IPS-18c (cell line): Measurements from ENCODE around the gene SLC10A6.

Experiments
- H3K4me3 ChIP-seq: 2 replicates; pipeline ENCODE4 v1.7.0; 2013; ENCODE audit warnings: low read depth, mild to moderate bottlenecking, low read length, moderate library complexity; ENCODE audit not compliant: insufficient read depth
- H3K9me3 ChIP-seq: one replicate; pipeline ENCODE4 v1.6.1; 2013; ENCODE audit warnings: mild to moderate bottlenecking, low read length, moderate library complexity; ENCODE audit not compliant: control insufficient read depth, insufficient read depth

The SLC10A6 gene

GRCh38 chr4:86857341-86858052 lies 8.3 kb upstream of the SLC10A6 start:
- no peaks in the 10 kb centered on the region for H3K9me3 ChIP-seq
- H3K4me3 ChIP-seq: no peak overlapping the region

DNA sequence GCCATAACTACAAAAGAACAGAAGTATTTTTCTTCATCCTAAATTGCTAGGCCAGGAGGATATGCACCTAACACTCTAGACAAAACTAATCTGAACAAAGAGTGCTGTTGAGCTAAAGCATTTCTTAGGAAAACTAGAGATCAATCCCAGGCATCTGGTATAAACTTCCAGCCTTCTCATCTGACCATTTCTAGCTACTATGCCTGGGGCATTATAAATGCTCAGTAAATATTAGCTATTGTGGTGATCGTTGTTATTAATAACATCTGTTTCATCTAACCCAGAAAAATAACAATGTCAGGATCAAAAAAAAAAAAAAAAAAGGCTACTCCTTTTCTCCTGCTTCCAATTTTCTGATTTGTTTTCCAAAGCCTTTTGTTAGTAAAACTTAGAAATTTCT lies 7.7 kb upstream of the SLC10A6 start:
- Histone ChIP-seq H3K4me3 (no peak overlapping the region), H3K9me3 (no peaks in the 10 kb centered on the region)

GRCh38 chr4:86855572-86855971 lies 6.4 kb upstream of the SLC10A6 start:
- Histone ChIP-seq H3K4me3 (no peak overlapping the region), H3K9me3 (no peaks in the 10 kb centered on the region)

DNA sequence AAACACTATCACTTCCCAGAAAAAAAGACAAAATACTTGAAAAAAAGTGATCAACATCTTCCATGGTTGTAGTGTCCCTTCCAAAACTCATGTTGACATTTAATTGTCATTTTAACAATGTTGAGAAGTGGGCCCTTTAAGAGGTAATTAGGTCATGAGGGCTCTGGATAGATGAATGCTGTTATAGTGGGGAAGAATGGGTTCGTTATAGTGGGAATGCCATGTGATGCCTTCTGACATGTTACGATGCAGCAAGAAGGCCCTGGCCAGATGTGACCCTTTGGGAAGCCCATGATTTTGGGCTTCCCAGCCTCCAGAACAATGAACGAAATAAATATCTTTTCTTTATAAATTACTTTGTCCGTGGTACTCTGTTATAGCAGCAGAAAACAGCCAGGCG lies 4.0 kb upstream of the SLC10A6 start:
- Histone ChIP-seq H3K4me3 (no peak overlapping the region), H3K9me3 (no peaks in the 10 kb centered on the region)

GRCh38 chr4:86848136-86848535 lies 1.0 kb downstream of the SLC10A6 start:
- H3K9me3 ChIP-seq: no peaks in the 10 kb centered on the region
- no peak overlapping the region for H3K4me3 ChIP-seq

GRCh38 chr4:86847571-86847970 lies 1.6 kb downstream of the SLC10A6 start:
- Histone ChIP-seq H3K4me3 (no peak overlapping the region), H3K9me3 (no peaks in the 10 kb centered on the region)

DNA sequence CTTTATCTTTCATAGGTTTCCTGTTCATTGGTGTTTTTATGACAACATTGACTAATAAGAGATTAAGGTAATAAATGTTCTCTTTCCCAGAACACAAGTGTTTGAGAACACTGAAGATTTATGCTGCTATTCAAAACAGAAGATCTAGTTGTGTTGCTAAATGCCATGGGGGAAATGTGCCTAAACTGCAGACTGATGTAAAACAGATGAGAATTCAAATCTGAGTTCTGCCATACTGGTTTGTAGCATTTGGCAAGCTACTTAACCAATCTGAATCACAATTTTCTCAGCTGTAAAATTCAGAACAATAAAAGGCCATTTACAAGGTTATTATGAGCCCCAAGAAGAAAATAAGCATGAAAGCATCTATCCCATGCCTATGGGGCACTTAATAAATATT lies 2.3 kb downstream of the SLC10A6 start:
- H3K4me3 ChIP-seq: no peak overlapping the region
- H3K9me3 ChIP-seq: no peaks in the 10 kb centered on the region

DNA sequence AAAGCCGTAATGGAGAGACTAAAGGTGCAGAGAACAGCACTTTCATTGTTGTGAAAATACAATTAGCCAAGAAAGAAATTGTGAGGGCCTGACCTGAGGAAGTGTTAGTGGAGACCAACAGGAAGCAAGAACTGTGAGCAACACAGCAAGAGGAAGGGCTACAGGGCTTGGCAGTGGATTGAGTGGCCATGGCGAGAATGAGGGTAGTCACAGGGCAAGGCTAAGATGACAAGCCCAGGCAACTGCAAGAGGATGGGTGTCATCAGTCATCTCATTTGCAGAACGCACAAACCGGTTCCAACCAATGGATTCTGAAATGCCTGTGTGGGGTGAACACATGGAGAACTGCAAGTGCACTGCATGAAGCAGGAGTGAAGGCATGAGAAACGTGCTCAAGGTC lies 3.6 kb downstream of the SLC10A6 start:
- no peaks in the 10 kb centered on the region for H3K9me3 ChIP-seq
- no peak overlapping the region for H3K4me3 ChIP-seq

DNA sequence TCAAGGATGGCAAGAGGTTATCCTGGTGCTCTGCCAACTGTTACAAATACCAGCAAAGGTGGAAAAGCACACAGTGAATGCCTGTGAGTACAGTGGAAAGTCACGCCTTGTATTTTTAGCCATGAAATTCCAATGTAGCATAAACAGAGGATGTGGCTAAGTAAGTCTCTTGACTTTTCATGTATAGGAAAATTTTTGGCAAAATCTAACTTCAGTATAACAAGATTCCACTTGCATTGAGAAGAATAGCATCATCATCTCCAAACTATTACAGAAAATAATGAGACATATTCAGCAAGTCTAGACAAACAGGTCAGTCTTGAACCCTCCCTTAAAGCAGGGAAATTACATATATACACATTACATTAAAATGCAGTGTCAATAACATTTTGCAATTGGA lies 7.9 kb downstream of the SLC10A6 start:
- H3K4me3 ChIP-seq: no peak overlapping the region

DNA sequence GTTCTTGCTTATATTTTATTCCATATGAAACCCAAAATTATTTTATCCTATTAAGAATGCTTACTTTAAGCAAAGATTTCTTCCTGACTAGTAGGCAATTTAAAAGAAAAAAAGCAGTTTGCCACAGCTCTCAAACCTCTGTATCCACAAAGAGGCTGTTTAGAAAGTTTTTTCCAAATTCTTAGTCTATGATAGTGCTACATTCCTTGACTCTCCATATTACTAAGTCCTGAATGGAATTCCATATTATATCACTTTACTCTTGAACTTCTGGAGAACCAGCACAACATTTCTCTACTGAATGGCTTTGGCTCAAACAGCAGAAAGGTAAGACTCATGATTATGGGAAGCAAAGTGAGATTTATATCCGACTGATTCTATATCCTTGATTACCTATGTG lies 8.3 kb downstream of the SLC10A6 start:
- no peak overlapping the region for H3K4me3 ChIP-seq
- no peaks in the 10 kb centered on the region for H3K9me3 ChIP-seq

More for the DNA sequence above, 7.9 kb downstream of the SLC10A6 start:
- H3K9me3 ChIP-seq: no peaks in the 10 kb centered on the region

GRCh38 chr4:86837691-86838503 lies 11.3 kb downstream of the SLC10A6 start:
- Histone ChIP-seq H3K9me3 (no peaks in the 10 kb centered on the region), H3K4me3 (no peak overlapping the region)

DNA sequence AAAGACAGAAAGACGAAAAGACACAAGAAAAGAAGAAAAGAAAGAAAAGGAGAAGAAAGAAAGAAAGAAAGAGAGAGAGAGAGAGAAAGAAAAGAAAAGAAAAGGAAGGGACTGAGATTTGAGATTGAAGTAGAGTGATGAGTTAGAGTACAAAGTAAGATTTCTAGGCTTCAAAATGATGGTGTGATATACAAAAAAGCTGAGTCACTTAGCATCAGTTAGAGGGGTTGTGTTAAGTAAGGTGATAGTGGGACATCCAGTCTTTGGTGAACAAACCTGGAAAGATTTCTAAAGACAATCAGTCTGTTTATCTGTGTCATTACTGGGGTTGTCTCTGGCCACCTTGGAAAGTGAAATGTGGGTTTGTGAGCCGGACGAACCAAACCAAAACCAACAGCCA lies 13.5 kb downstream of the SLC10A6 start:
- no peaks in the 10 kb centered on the region for H3K9me3 ChIP-seq
- no peak overlapping the region for H3K4me3 ChIP-seq

GRCh38 chr4:86834901-86835300 lies 14.3 kb downstream of the SLC10A6 start:
- H3K9me3 ChIP-seq: no peaks in the 10 kb centered on the region
- H3K4me3 ChIP-seq: no peak overlapping the region

DNA sequence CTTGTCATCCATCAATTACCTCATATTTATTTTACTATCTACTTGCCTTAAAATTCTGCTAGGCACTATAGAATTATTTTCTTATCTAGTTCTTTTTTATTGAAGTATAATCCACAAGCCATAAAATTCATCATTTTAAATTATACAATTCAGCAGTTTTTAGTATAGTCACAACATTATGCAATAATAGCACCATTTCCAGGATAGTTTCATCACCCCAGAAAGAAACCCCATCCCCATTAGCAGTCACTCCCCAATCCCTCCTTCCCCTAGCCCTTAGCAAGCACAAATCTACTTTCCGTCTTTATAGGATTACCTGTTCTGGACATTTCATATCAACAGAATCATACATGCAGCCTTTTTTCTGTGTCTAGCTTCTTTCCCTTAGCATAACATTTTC lies 15.6 kb downstream of the SLC10A6 start:
- no peaks in the 10 kb centered on the region for H3K9me3 ChIP-seq
- no peak overlapping the region for H3K4me3 ChIP-seq

DNA sequence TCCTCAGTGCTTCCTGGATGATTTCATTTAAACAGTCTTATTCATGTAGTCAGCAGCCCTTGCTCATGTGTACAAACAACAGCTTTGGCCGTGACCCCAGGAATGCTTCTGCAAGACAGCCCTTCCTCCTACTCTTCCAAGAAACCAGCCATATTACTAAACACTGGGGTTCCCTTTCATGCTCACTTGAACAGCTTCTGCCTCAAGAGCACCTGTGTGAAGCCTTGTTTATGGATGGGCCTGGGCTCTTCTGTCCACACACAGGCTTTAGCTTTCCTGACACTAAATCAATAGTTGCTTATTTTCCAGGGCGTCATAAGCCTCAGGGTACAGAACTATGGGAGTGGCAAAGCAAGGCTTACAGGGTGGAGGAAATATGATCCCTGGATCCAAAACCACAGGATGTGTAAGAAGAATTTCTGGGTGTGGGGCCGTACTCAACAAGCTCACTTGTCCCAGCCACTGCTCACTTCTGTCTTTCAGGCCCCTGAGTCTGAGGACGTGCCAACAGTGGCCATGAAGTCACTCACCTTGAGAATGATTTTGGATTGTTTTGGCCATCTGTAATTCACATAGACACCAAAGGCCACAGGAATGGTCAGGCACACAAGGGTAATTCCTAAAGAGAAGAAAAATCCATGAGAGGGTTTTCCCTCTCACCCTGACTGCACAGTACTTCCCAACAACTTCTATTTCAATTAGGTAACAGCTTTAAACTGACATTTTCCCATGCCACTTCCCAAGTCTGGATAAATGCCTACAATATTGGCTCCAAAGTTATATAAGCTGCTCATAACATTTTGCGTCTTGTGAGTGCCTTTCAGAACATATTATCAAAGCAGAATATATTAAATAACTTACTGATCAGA lies 17.7 kb downstream of the SLC10A6 start:
- no peak overlapping the region for H3K4me3 ChIP-seq
- no peaks in the 10 kb centered on the region for H3K9me3 ChIP-seq

DNA sequence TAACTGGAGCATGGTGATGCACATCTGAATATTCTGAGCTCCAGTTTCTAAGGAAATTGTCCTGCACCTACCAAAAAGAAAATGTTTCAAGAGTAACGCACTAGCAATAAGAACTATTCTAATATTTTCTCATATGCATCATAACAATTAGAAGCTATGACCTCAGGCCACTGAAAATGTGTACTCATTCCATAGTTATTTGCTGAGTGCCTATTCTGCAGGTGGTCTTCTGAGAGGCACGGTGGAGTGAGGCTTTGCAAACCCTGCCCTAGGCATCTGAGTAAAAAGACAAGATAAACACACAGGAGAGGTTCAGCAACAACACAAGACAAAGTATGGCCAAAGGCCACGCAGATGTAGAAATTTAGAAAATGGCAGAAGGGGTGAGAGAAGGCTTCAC lies 23.7 kb downstream of the SLC10A6 start:
- Histone ChIP-seq H3K4me3 (no peak overlapping the region), H3K9me3 (no peaks in the 10 kb centered on the region)

DNA sequence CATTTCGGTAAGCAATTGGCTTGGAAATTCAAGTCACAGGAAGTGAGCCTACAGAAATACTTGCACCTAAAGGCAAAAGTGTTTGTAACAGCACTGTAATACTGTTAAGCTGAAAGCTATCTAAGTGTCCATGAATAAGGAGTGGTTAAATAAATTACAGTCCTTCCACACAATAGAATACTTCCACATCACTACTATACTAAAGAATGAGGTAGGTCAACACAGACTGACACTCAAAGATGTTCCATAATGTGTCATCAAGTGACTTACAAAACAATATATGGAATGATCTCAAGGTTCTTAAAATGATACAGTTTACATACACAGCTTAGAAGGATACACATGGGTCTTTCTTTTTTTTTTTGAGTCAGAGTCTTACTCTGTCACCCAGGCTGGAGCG lies 27.0 kb downstream of the SLC10A6 start:
- no peak overlapping the region for H3K4me3 ChIP-seq

GRCh38 chr4:86821151-86821550 lies 28.0 kb downstream of the SLC10A6 start:
- H3K4me3 ChIP-seq: no peak overlapping the region
- H3K9me3 ChIP-seq: no peaks in the 10 kb centered on the region

More for the DNA sequence above, 27.0 kb downstream of the SLC10A6 start:
- no peaks in the 10 kb centered on the region for H3K9me3 ChIP-seq
